ENCODE results near the gene AP3B1. TPM values are rescaled to one million over a fixed set of nuclear protein-coding genes. Genes with fewer than 3 reads are reported as not detected.

Gene AP3B1
- total RNA-seq, 1 experiment from 2014 or later = 56.9 TPM

- Histone ChIP-seq H3K27me3 (replicated peaks) (no peaks in the 10 kb centered on the region), H3K4me1 (replicated peaks) (peaks cover 3% of the 10 kb centered on the region; the same call in 1 of the 2 replicates), H3K36me3 (peaks cover 3% of the 10 kb centered on the region; the same call in 1 of the 2 replicates), H3K4me3 (no peak overlapping the region), H3K9me3 (replicated peaks) (no peaks in the 10 kb centered on the region), H3K27ac (no peak overlapping the region)
- DNase-seq (ENCODE audit: low read depth in 1 of 2, low spot score in 2 of 2) = no peak
Observed at GRCh38 chr5:78245136-78245535, 49.4 kb downstream of the AP3B1 start.

- peaks cover 3% of the 10 kb centered on the region; the same call in 1 of the 2 replicates for H3K4me1 ChIP-seq (replicated peaks)
- H3K4me3 ChIP-seq = no peak overlapping the region
- H3K9me3 ChIP-seq (replicated peaks) = no peaks in the 10 kb centered on the region
- no peaks in the 10 kb centered on the region for H3K27me3 ChIP-seq (replicated peaks)
- no peak overlapping the region for H3K27ac ChIP-seq
- peaks cover 7% of the 10 kb centered on the region; the same call in 1 of the 2 replicates for H3K36me3 ChIP-seq
- DNase-seq (ENCODE audit: low read depth in 1 of 2, low spot score in 2 of 2) = peak in 1 of 2 experiments; percentile 19
Observed at GRCh38 chr5:78243639-78244038, 50.9 kb downstream of the AP3B1 start.

- H3K9me3 ChIP-seq (replicated peaks) = no peaks in the 10 kb centered on the region
- DNase-seq (ENCODE audit: low read depth in 1 of 2, low spot score in 2 of 2) = no peak
- H3K4me3 ChIP-seq = no peak overlapping the region
- peaks cover 3% of the 10 kb centered on the region; the same call in 1 of the 2 replicates for H3K4me1 ChIP-seq (replicated peaks)
- H3K36me3 ChIP-seq = peaks cover 7% of the 10 kb centered on the region; the same call in 1 of the 2 replicates
- no peak overlapping the region for H3K27ac ChIP-seq
- no peaks in the 10 kb centered on the region for H3K27me3 ChIP-seq (replicated peaks)
Observed at GRCh38 chr5:78243091-78243490, 51.4 kb downstream of the AP3B1 start.

GRCh38 chr5:78242001-78242400 is 52.5 kb downstream of the AP3B1 start:
- Histone ChIP-seq H3K36me3 (peaks cover 7% of the 10 kb centered on the region; the same call in 1 of the 2 replicates), H3K4me1 (replicated peaks) (peaks cover 3% of the 10 kb centered on the region; the same call in 1 of the 2 replicates), H3K9me3 (replicated peaks) (no peaks in the 10 kb centered on the region), H3K4me3 (no peak overlapping the region), H3K27ac (no peak overlapping the region), H3K27me3 (replicated peaks) (no peaks in the 10 kb centered on the region)
- no peak for DNase-seq (ENCODE audit: low read depth in 1 of 2, low spot score in 2 of 2)

- no peaks in the 10 kb centered on the region for H3K4me1 ChIP-seq (replicated peaks)
- no peak for DNase-seq (ENCODE audit: low read depth in 1 of 2, low spot score in 2 of 2)
- no peaks in the 10 kb centered on the region for H3K27me3 ChIP-seq (replicated peaks)
- peaks cover 7% of the 10 kb centered on the region; the same call in 1 of the 2 replicates for H3K36me3 ChIP-seq
- H3K27ac ChIP-seq = no peak overlapping the region
- H3K4me3 ChIP-seq = no peak overlapping the region
- H3K9me3 ChIP-seq (replicated peaks) = no peaks in the 10 kb centered on the region
Observed at GRCh38 chr5:78237911-78238310, 56.6 kb downstream of the AP3B1 start.

- Histone ChIP-seq H3K4me1 (replicated peaks) (no peaks in the 10 kb centered on the region), H3K4me3 (no peak overlapping the region), H3K27ac (no peak overlapping the region), H3K9me3 (replicated peaks) (no peaks in the 10 kb centered on the region), H3K27me3 (replicated peaks) (no peaks in the 10 kb centered on the region), H3K36me3 (peaks cover 7% of the 10 kb centered on the region; the same call in 1 of the 2 replicates)
- DNase-seq (ENCODE audit: low read depth in 1 of 2, low spot score in 2 of 2) = no peak
Observed at GRCh38 chr5:78236046-78236445, 58.5 kb downstream of the AP3B1 start.

GRCh38 chr5:78235289-78235688 is 59.2 kb downstream of the AP3B1 start:
- Histone ChIP-seq H3K27me3 (replicated peaks) (no peaks in the 10 kb centered on the region), H3K27ac (no peak overlapping the region), H3K9me3 (replicated peaks) (no peaks in the 10 kb centered on the region), H3K36me3 (peaks cover 5% of the 10 kb centered on the region; the same call in 1 of the 2 replicates), H3K4me1 (replicated peaks) (no peaks in the 10 kb centered on the region), H3K4me3 (no peak overlapping the region)
- no peak for DNase-seq (ENCODE audit: low read depth in 1 of 2, low spot score in 2 of 2)

- Histone ChIP-seq H3K4me3 (no peak overlapping the region), H3K9me3 (replicated peaks) (no peaks in the 10 kb centered on the region), H3K36me3 (peaks cover under 1% of the 10 kb centered on the region; the same call in 1 of the 2 replicates), H3K27ac (no peak overlapping the region), H3K27me3 (replicated peaks) (no peaks in the 10 kb centered on the region), H3K4me1 (replicated peaks) (no peaks in the 10 kb centered on the region)
- no peak for DNase-seq (ENCODE audit: low read depth in 1 of 2, low spot score in 2 of 2)
Observed at GRCh38 chr5:78234804-78235203, 59.7 kb downstream of the AP3B1 start.

GRCh38 chr5:78232163-78232562 is 62.3 kb downstream of the AP3B1 start:
- DNase-seq (ENCODE audit: low read depth in 1 of 2, low spot score in 2 of 2) = no peak
- Histone ChIP-seq H3K27me3 (replicated peaks) (no peaks in the 10 kb centered on the region), H3K36me3 (0 out of 2 replicates have a peak, but pooled peaks cover 2% of the 10 kb centered on the region), H3K27ac (no peak overlapping the region), H3K4me1 (replicated peaks) (no peaks in the 10 kb centered on the region), H3K9me3 (replicated peaks) (no peaks in the 10 kb centered on the region), H3K4me3 (no peak overlapping the region)

GRCh38 chr5:78224358-78224757 is 70.1 kb downstream of the AP3B1 start:
- peaks cover 15% of the 10 kb centered on the region for H3K36me3 ChIP-seq
- no peak overlapping the region for H3K27ac ChIP-seq
- H3K4me3 ChIP-seq = no peak overlapping the region
- no peaks in the 10 kb centered on the region for H3K4me1 ChIP-seq (replicated peaks)
- no peaks in the 10 kb centered on the region for H3K9me3 ChIP-seq (replicated peaks)
- no peak for DNase-seq (ENCODE audit: low read depth in 1 of 2, low spot score in 2 of 2)
- H3K27me3 ChIP-seq (replicated peaks) = no peaks in the 10 kb centered on the region

GRCh38 chr5:78221964-78222451 is 72.5 kb downstream of the AP3B1 start:
- Histone ChIP-seq H3K4me1 (replicated peaks) (no peaks in the 10 kb centered on the region), H3K9me3 (replicated peaks) (no peaks in the 10 kb centered on the region)
- no peak for DNase-seq (ENCODE audit: low read depth in 1 of 2, low spot score in 2 of 2)

GRCh38 chr5:78221467-78221866 is 73.0 kb downstream of the AP3B1 start:
- no peaks in the 10 kb centered on the region for H3K27me3 ChIP-seq (replicated peaks)
- no peak overlapping the region for H3K27ac ChIP-seq
- H3K4me3 ChIP-seq = no peak overlapping the region
- peaks cover 12% of the 10 kb centered on the region for H3K36me3 ChIP-seq
- no peaks in the 10 kb centered on the region for H3K4me1 ChIP-seq (replicated peaks)
- no peaks in the 10 kb centered on the region for H3K9me3 ChIP-seq (replicated peaks)
- no peak for DNase-seq (ENCODE audit: low read depth in 1 of 2, low spot score in 2 of 2)

More at GRCh38 chr5:78221964-78222451, 72.5 kb downstream of the AP3B1 start:
- Histone ChIP-seq H3K36me3 (peaks cover 12% of the 10 kb centered on the region), H3K27me3 (replicated peaks) (no peaks in the 10 kb centered on the region), H3K27ac (no peak overlapping the region), H3K4me3 (no peak overlapping the region)

- Histone ChIP-seq H3K27ac (no peak overlapping the region), H3K4me3 (no peak overlapping the region), H3K4me1 (replicated peaks) (no peaks in the 10 kb centered on the region), H3K9me3 (replicated peaks) (no peaks in the 10 kb centered on the region), H3K27me3 (replicated peaks) (no peaks in the 10 kb centered on the region), H3K36me3 (peaks cover 14% of the 10 kb centered on the region)
- DNase-seq (ENCODE audit: low read depth in 1 of 2, low spot score in 2 of 2) = no peak
Observed at GRCh38 chr5:78215972-78216371, 78.5 kb downstream of the AP3B1 start.

- H3K36me3 ChIP-seq = peaks cover 14% of the 10 kb centered on the region
- no peaks in the 10 kb centered on the region for H3K4me1 ChIP-seq (replicated peaks)
- H3K9me3 ChIP-seq (replicated peaks) = no peaks in the 10 kb centered on the region
- DNase-seq (ENCODE audit: low read depth in 1 of 2, low spot score in 2 of 2) = no peak
- no peak overlapping the region for H3K27ac ChIP-seq
- H3K4me3 ChIP-seq = no peak overlapping the region
- no peaks in the 10 kb centered on the region for H3K27me3 ChIP-seq (replicated peaks)
Observed at GRCh38 chr5:78215565-78215964, 78.9 kb downstream of the AP3B1 start.

- H3K9me3 ChIP-seq (replicated peaks) = no peaks in the 10 kb centered on the region
- no peaks in the 10 kb centered on the region for H3K4me1 ChIP-seq (replicated peaks)
- H3K27ac ChIP-seq = no peak overlapping the region
Observed at GRCh38 chr5:78213799-78214198, 80.7 kb downstream of the AP3B1 start.

More at GRCh38 chr5:78213799-78214198, 80.7 kb downstream of the AP3B1 start:
- Histone ChIP-seq H3K36me3 (peaks cover 14% of the 10 kb centered on the region), H3K4me3 (no peak overlapping the region), H3K27me3 (replicated peaks) (no peaks in the 10 kb centered on the region)
- no peak for DNase-seq (ENCODE audit: low read depth in 1 of 2, low spot score in 2 of 2)

Data from SJSA1 (cell line).